SK-N-SH (cell line): ENCODE data around the gene SFXN3. TPM values are rescaled to one million over a fixed set of nuclear protein-coding genes. Genes with fewer than 3 reads are reported as not detected.

Source experiments
- CTCF ChIA-PET: fragments of 300-600, 350-600 bp; formaldehyde crosslinking; extraction: SDS; loops from one replicate; lab custom pipeline; 2021; lab: Yijun Ruan, JAX
- POLR2A ChIA-PET: fragments of 350-600 bp; sonication (Branson Sonifier 250); formaldehyde crosslinking; extraction: SDS; loops from one replicate; lab custom pipeline; 2020; ENCODE audit warnings: antibody characterized with exemption, inconsistent platforms; lab: Yijun Ruan, JAX
- DNase-seq: peaks from one replicate; pipeline ENCODE4 v3.0.0; 2012
- H2AFZ ChIP-seq: fragments of 200-600 bp; sonication (generic); 2 replicates; pipeline ENCODE4 v1.8.1; 2016; ENCODE audit warnings: antibody characterized with exemption, mild to moderate bottlenecking, low read depth
- H3F3A ChIP-seq: fragments of 200-600 bp; sonication (generic); replicated peaks from 2 replicates; pipeline ENCODE3; 2016; ENCODE audit warnings: antibody characterized with exemption, mild to moderate bottlenecking; ENCODE audit not compliant: insufficient read depth
- H3K27ac ChIP-seq, 2 experiments: fragments of 200-500 bp in 1 of 2; fragments of 200-600 bp in 1 of 2; sonication (Bioruptor generic) in 1 of 2; sonication (generic), shearing (Covaris generic) in 1 of 2; 2 replicates each; pipeline versions ENCODE4 v1.5.1 to v1.6.1; 2014 to 2016; ENCODE audit warnings: low read depth in 2 of 2, inconsistent platforms in 1 of 2, low read length in 1 of 2, mild to moderate bottlenecking in 1 of 2, mixed read lengths in 1 of 2
- H3K27me3 ChIP-seq: fragments of 200-600 bp; sonication (generic), shearing (Covaris generic); 2 replicates; pipeline ENCODE4 v1.6.1; 2016; ENCODE audit warnings: mixed run types; ENCODE audit not compliant: insufficient read depth
- H3K36me3 ChIP-seq, 2 experiments: fragments of 200-500 bp in 1 of 2; fragments of 200-600 bp in 1 of 2; sonication (Bioruptor generic) in 1 of 2; sonication (generic) in 1 of 2; replicated peaks in 1 of 2; 2 replicates each; pipeline versions ENCODE3 to v1.5.1; 2014 to 2016; ENCODE audit warnings: low read length in 1 of 2, mild to moderate bottlenecking in 1 of 2; ENCODE audit not compliant: insufficient read depth in 2 of 2, control insufficient read depth in 1 of 2
- H3K4me1 ChIP-seq, 2 experiments: fragments of 200-500 bp in 1 of 2; fragments of 200-600 bp in 1 of 2; sonication (Bioruptor generic) in 1 of 2; sonication (generic), shearing (Covaris generic) in 1 of 2; 2 replicates each; pipeline versions ENCODE4 v1.5.1 to v1.6.1; 2014 to 2016; ENCODE audit warnings: low read depth in 1 of 2, low read length in 1 of 2, mixed run types in 1 of 2; ENCODE audit not compliant: insufficient read depth in 2 of 2, control insufficient read depth in 1 of 2
- H3K4me2 ChIP-seq: fragments of 200-600 bp; sonication (generic), shearing (Covaris generic); 2 replicates; pipeline ENCODE4 v1.6.1; 2017; ENCODE audit warnings: mixed run types
- H3K4me3 ChIP-seq, 2 experiments: fragments of 200-500 bp in 1 of 2; fragments of 200-600 bp in 1 of 2; sonication (Bioruptor generic) in 1 of 2; sonication (generic), shearing (Covaris generic) in 1 of 2; 2 replicates each; pipeline versions ENCODE4 v1.5.1 to v1.8.1; 2014 to 2016; ENCODE audit warnings: low read depth in 2 of 2, inconsistent platforms in 1 of 2, low read length in 1 of 2, mild to moderate bottlenecking in 1 of 2, mixed read lengths in 1 of 2, moderate library complexity in 1 of 2
- H3K79me2 ChIP-seq: fragments of 200-600 bp; sonication (generic); 2 replicates; pipeline ENCODE4 v1.8.1; 2017; ENCODE audit warnings: mild to moderate bottlenecking; ENCODE audit not compliant: insufficient read depth
- H3K9ac ChIP-seq: fragments of 200-600 bp; sonication (generic); 2 replicates; pipeline ENCODE4 v1.6.1; 2017; ENCODE audit warnings: mixed run types
- H3K9me2 ChIP-seq: fragments of 200-600 bp; sonication (generic); 2 replicates; pipeline ENCODE4 v1.6.1; 2017; ENCODE audit warnings: mixed run types
- H3K9me3 ChIP-seq: fragments of 200-600 bp; sonication (generic); 2 replicates; pipeline ENCODE4 v1.6.1; 2017; ENCODE audit warnings: mixed run types, mild to moderate bottlenecking, moderate library complexity
- H4K20me1 ChIP-seq: fragments of 200-600 bp; sonication (generic); 2 replicates; pipeline ENCODE4 v1.6.1; 2017; ENCODE audit warnings: mild to moderate bottlenecking, mixed run types; ENCODE audit not compliant: insufficient read depth
- CHD2 ChIP-seq: fragments of 150-350 bp; IDR thresholded peaks from 2 replicates; pipeline ENCODE4 v1.6.1; 2018; ENCODE audit warnings: low read length; ENCODE audit not compliant: partially characterized antibody
- CTCF ChIP-seq: fragments of 200-600 bp; sonication (generic); IDR thresholded peaks from 2 replicates; pipeline ENCODE4 v1.6.1; 2017; ENCODE audit warnings: antibody characterized with exemption, mild to moderate bottlenecking, moderate library complexity
- EP300 ChIP-seq, 2 experiments: IDR thresholded peaks; 2 replicates each; pipeline versions ENCODE4 v1.4.0 to v1.6.1; 2012; ENCODE audit warnings: borderline replicate concordance in 1 of 2, low read depth in 1 of 2, low read length in 1 of 2
- FOSL2 ChIP-seq: IDR thresholded peaks from 2 replicates; pipeline ENCODE4 v1.4.0; 2012; ENCODE audit warnings: low read depth, mild to moderate bottlenecking, moderate library complexity, borderline replicate concordance
- IRF3 ChIP-seq: fragments of 150-350 bp; IDR thresholded peaks from 2 replicates; pipeline ENCODE4 v1.6.1; 2016; ENCODE audit warnings: mild to moderate bottlenecking, low read depth, low read length
- JUND ChIP-seq: IDR thresholded peaks from 2 replicates; pipeline ENCODE4 v1.4.0; 2012
- MAX ChIP-seq: IDR thresholded peaks from 2 replicates; pipeline ENCODE4 v1.4.0; 2012; ENCODE audit warnings: low read depth
- MEF2A ChIP-seq: IDR thresholded peaks from 2 replicates; pipeline ENCODE4 v1.4.0; 2012; ENCODE audit warnings: low read depth, borderline replicate concordance
- NFIC ChIP-seq: IDR thresholded peaks from 2 replicates; pipeline ENCODE4 v1.4.0; 2012; ENCODE audit warnings: borderline replicate concordance
- NRF1 ChIP-seq: IDR thresholded peaks from 2 replicates; pipeline ENCODE4 v1.6.1; 2012; ENCODE audit warnings: low read depth, mild to moderate bottlenecking, low read length
- RCOR1 ChIP-seq: fragments of 150-350 bp; IDR thresholded peaks from 2 replicates; pipeline ENCODE4 v1.6.1; 2017; ENCODE audit warnings: antibody characterized with exemption, low read length
- REST ChIP-seq: IDR thresholded peaks from 2 replicates; pipeline ENCODE4 v1.6.1; 2012; ENCODE audit warnings: mild to moderate bottlenecking, low read depth, low read length, moderate library complexity
- RFX5 ChIP-seq: IDR thresholded peaks from 2 replicates; pipeline ENCODE4 v1.6.1; 2012; ENCODE audit warnings: mild to moderate bottlenecking, improper control_type of control experiment, low read length
- RXRA ChIP-seq: IDR thresholded peaks from 2 replicates; pipeline ENCODE4 v1.4.0; 2012; ENCODE audit warnings: low read depth, mild to moderate bottlenecking, borderline replicate concordance
- TCF12 ChIP-seq: IDR thresholded peaks from 2 replicates; pipeline ENCODE4 v1.4.0; 2012
- TEAD4 ChIP-seq: IDR thresholded peaks from 2 replicates; pipeline ENCODE4 v1.4.0; 2012; ENCODE audit warnings: mild to moderate bottlenecking, borderline replicate concordance; ENCODE audit not compliant: insufficient read depth
- USF1 ChIP-seq: IDR thresholded peaks from 2 replicates; pipeline ENCODE4 v1.4.0; 2012; ENCODE audit warnings: low read depth, borderline replicate concordance
- USF2 ChIP-seq: fragments of 150-350 bp; IDR thresholded peaks from 2 replicates; pipeline ENCODE4 v1.6.1; 2017; ENCODE audit warnings: antibody characterized with exemption, low read length, low read depth, borderline replicate concordance
- WGBS: methylation state at CpG from one replicate; pipeline ENCODE4 v1.1.6; 2017; ENCODE audit warnings: low lambda C conversion rate; 5-methylcytosine and 5-hydroxymethylcytosine counted together
- polyA plus RNA-seq, 3 experiments: library from polyadenylated mRNA; depleted of rRNA; stranded (reverse); fragments of >200 nt; gene quantifications; 2 replicates each; pipeline ENCODE4 v1.2.3, GENCODE V29; 2012

The SFXN3 gene
- polyA plus RNA-seq, 1 of the 3 experiments (the other 2 are of a cell fraction) = 142 TPM

GRCh38 chr10:100998183-100998990 is 32.6 kb upstream of the SFXN3 start:
- Histone ChIP-seq H3K36me3 (peaks cover 15 to 28% of the 10 kb centered on the region in 2 experiments), H3K9me2 (no peaks in the 10 kb centered on the region), H3K79me2 (peaks cover 50% of the 10 kb centered on the region), H2AFZ (peak overlapping the region; percentile 72; the same call in 1 of the 2 replicates), H3F3A (peaks cover 36% of the 10 kb centered on the region), H3K27me3 (no peaks in the 10 kb centered on the region), H3K4me3 (peak overlapping the region; percentile 66 to 90), H3K27ac (peak overlapping the region; percentile 98 to 99)
- TF ChIP-seq USF1 (peak; percentile 65; the same call in 1 of the 2 replicates), EP300 (IDR thresholded peaks at IDR 0.05; ENCODE audit: borderline replicate concordance in 1 of 2, low read depth in 1 of 2, low read length in 1 of 2) (no peak), CTCF (no peak), MEF2A (peak; percentile 96), USF2 (no peak), FOSL2 (no peak), NFIC (peak; percentile 85), IRF3 (no peak), MAX (peak; percentile 2; the same call in 1 of the 2 replicates), REST (peak; percentile 10; the same call in 1 of the 2 replicates), JUND (no peak), RXRA (peak; percentile 39; the same call in 1 of the 2 replicates), CHD2 (peak; percentile 68), RFX5 (no peak), RCOR1 (no peak; the same call in 1 of the 2 replicates), TEAD4 (no peak), NRF1 (no peak), TCF12 (peak; percentile 60)
- TF ChIP-seq, all 33 proteins: peak for 8
- Histone ChIP-seq H4K20me1 (peaks cover 20% of the 10 kb centered on the region), H3K9me3 (no peaks in the 10 kb centered on the region), H3K4me2 (peak overlapping the region; percentile 97), H3K4me1 (peaks cover 20 to 37% of the 10 kb centered on the region in 2 experiments; a peak in 3 of 4 replicates), H3K9ac (peak overlapping the region; percentile 99)
- WGBS = 4% methylated on average over 24 of the region's 25 CpGs
- DNase-seq = peak; percentile 96
- ChIA-PET POLR2A (interaction anchor here (0.6 to 2.2 kb wide), 6 partner anchors 11 to 639 kb away, joined by 3 to 8 read pairs (median 4); partner anchors contain the start of genes MRPL43, SLF2 and TWNK), CTCF (interaction anchor here (0.6 to 24.5 kb wide), 18 partner anchors 11 to 1120 kb away, joined by 3 to 443 read pairs (median 5); partner anchors contain the start of genes MRPL43, PDZD7, SEMA4G and SFXN3)
